ENCODE data around the gene MSRB1.

GRCh38 chr16:1895068-1895467, 47.9 kb downstream of the MSRB1 start:
- TF ChIP-seq CTCF (IDR thresholded peaks at IDR 0.05) (no peak), POLR2A (IDR thresholded peaks at IDR 0.05) (no peak)

Data from Peyer's patch (tissue), 4 donors.